ENCODE measurements around the gene MYOG. TPM values are rescaled to one million over a fixed set of nuclear protein-coding genes. Genes with fewer than 3 reads are reported as not detected.
A peak's percentile ranks its signal among the peaks of the same experiment; 100 is the strongest.

The MYOG gene
- total RNA-seq, 1 donor from 2014 or later = not detected

- H3K27me3 ChIP-seq (ENCODE audit: control insufficient read depth, insufficient read depth, low read length) = no peaks in the 10 kb centered on the region
- H3K36me3 ChIP-seq (ENCODE audit: control insufficient read depth, insufficient read depth, low read length) = no peaks in the 10 kb centered on the region
- TF ChIP-seq, protein P1, sequence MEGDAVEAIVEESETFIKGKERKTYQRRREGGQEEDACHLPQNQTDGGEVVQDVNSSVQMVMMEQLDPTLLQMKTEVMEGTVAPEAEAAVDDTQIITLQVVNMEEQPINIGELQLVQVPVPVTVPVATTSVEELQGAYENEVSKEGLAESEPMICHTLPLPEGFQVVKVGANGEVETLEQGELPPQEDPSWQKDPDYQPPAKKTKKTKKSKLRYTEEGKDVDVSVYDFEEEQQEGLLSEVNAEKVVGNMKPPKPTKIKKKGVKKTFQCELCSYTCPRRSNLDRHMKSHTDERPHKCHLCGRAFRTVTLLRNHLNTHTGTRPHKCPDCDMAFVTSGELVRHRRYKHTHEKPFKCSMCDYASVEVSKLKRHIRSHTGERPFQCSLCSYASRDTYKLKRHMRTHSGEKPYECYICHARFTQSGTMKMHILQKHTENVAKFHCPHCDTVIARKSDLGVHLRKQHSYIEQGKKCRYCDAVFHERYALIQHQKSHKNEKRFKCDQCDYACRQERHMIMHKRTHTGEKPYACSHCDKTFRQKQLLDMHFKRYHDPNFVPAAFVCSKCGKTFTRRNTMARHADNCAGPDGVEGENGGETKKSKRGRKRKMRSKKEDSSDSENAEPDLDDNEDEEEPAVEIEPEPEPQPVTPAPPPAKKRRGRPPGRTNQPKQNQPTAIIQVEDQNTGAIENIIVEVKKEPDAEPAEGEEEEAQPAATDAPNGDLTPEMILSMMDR (IDR thresholded peaks at IDR 0.05; ENCODE audit: insufficient read depth, low read length, poor library complexity, severe bottlenecking) = no peak
- no peak for DNase-seq (ENCODE audit: low read depth)
- H3K4me3 ChIP-seq (ENCODE audit: low read depth, low read length) = peak overlapping the region; percentile 44
Observed at GRCh38 chr1:203128716-203129500, 43.1 kb upstream of the MYOG start.

DNA sequence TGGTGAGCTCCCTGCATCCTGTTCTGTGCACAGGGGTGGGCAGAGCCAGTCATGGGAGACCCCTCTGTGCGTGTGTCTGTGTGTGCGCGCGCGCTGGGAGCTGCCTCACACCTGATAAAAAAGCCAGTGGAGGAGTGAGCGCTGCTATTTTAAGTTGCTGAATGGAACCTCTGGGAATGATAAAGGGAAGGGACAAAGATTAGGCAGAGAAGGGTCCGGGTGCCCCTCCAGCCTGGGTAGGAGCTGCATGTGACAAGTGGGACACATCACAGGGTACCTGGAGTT, 42.6 kb upstream of the MYOG start:
- no peak for DNase-seq (ENCODE audit: low read depth)
- Histone ChIP-seq H3K27me3 (ENCODE audit: control insufficient read depth, insufficient read depth, low read length) (no peaks in the 10 kb centered on the region), H3K4me3 (ENCODE audit: low read depth, low read length) (peak overlapping the region; percentile 44)

DNA sequence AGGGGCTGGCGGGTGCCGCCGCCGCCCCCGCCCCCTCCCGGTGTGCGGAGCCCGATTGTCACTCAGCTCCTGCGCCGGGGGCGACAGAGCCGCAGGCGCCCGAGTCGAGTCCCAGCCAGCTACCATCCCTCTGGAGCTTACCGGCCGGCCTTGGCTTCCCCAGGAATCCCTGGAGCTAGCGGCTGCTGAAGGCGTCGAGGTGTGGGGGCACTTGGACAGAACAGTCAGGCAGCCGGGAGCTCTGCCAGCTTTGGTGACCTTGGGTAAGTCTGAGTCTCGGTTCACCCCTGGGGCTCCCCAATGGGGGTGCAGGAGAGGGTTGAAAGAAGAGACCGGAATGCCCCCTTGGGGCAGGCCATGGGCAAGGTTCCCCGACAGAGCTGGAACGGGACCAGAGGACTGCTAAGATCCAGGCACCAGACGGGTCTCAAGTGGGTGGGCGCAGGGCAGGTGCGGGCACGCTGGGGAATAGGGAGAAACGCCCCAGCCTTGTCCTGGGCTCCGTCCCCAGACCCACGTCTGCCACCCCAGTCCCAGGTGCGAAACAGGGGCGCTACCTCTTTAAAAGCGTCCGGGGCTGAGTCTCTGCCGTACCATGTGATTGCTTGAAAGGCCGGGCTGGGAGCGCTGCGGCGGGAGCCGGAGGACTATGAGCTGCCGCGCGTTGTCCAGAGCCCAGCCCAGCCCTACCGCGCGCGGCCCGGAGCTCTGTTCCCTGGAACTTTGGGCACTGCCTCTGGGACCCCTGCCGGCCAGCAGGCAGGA, 42.0 kb upstream of the MYOG start, which contains the start of gene ADORA1:
ADORA1 (plus strand) TSS at position 61 of the 765 bp plus-strand sequence. CDS start 1,116 bp downstream, outside the sequence.
- no peak for DNase-seq (ENCODE audit: low read depth)
- Histone ChIP-seq H3K27me3 (ENCODE audit: control insufficient read depth, insufficient read depth, low read length) (no peaks in the 10 kb centered on the region), H3K4me3 (ENCODE audit: low read depth, low read length) (peak within 1 kb of the TSS; percentile 44), H3K36me3 (ENCODE audit: control insufficient read depth, insufficient read depth, low read length) (no peaks in the 10 kb centered on the region)
- TF ChIP-seq, protein P1 (IDR thresholded peaks at IDR 0.05; ENCODE audit: insufficient read depth, low read length, poor library complexity, severe bottlenecking) = peak; percentile 19

More for the DNA sequence above, 42.6 kb upstream of the MYOG start:
- TF ChIP-seq, protein P1 (IDR thresholded peaks at IDR 0.05; ENCODE audit: insufficient read depth, low read length, poor library complexity, severe bottlenecking) = no peak
- H3K36me3 ChIP-seq (ENCODE audit: control insufficient read depth, insufficient read depth, low read length) = no peaks in the 10 kb centered on the region

- no peak for DNase-seq (ENCODE audit: low read depth)
- Histone ChIP-seq H3K36me3 (ENCODE audit: control insufficient read depth, insufficient read depth, low read length) (no peaks in the 10 kb centered on the region), H3K4me3 (ENCODE audit: low read depth, low read length) (peak overlapping the region; percentile 44), H3K27me3 (ENCODE audit: control insufficient read depth, insufficient read depth, low read length) (no peaks in the 10 kb centered on the region)
- TF ChIP-seq, protein P1 (IDR thresholded peaks at IDR 0.05; ENCODE audit: insufficient read depth, low read length, poor library complexity, severe bottlenecking) = no peak
Observed at GRCh38 chr1:203126866-203127665, 41.3 kb upstream of the MYOG start.

DNA sequence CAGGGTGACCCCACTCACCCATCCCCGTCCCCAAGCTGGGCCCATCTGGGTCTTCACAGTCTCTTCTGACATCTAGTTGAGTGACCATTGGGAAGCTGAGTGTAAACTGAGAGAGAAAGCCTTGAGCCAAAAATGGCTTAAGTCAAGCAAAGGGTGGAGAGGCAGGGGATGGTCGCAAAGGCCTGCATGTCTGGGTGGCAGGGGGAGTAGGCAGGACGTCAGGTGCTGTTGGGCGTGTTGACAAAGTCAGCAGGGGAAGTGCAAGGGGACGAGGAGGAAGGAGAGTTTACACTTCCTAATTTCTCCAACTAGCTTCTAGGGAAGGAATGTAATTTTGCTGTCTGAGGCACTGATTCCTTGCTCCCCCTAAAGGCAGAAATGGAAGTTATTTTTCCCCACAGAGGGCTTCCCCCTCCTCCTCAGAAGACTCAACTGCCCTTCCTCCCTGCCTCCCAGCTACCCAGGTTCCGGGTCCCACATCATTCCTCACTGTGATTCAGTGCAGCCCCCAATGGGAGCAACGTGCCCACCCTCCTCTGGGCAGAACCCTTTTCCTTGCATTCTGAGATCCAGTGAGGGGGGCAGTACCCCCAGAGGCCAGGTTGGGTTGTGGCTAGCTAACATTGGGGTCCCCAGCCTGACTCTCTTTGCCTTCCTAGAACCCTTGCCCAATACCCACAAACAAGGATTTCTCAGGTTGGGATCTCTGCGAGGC, 40.5 kb upstream of the MYOG start:
- Histone ChIP-seq H3K4me3 (ENCODE audit: low read depth, low read length) (no peak overlapping the region), H3K36me3 (ENCODE audit: control insufficient read depth, insufficient read depth, low read length) (no peaks in the 10 kb centered on the region), H3K27me3 (ENCODE audit: control insufficient read depth, insufficient read depth, low read length) (no peaks in the 10 kb centered on the region)
- TF ChIP-seq, protein P1 (IDR thresholded peaks at IDR 0.05; ENCODE audit: insufficient read depth, low read length, poor library complexity, severe bottlenecking) = peak; percentile 71
- DNase-seq (ENCODE audit: low read depth) = no peak

All from kidney epithelial cell (primary cell).